Loucy (cell line): ENCODE data around the gene MMP13.
"Not testable (repeated sequence)": the region's sequence is repeated elsewhere in the genome, so short reads cannot be mapped to it uniquely, and the experiment has no call there.

Experiments used
- H2AFZ ChIP-seq: fragments of 200-600 bp; sonication (generic); 2 replicates; pipeline ENCODE4 v1.6.0; 2016; ENCODE audit warnings: antibody characterized with exemption, mild to moderate bottlenecking, low read length, moderate library complexity
- H3F3A ChIP-seq: fragments of 200-600 bp; 2 replicates; pipeline ENCODE4 v1.6.0; 2016; ENCODE audit warnings: antibody characterized with exemption, low read depth, mild to moderate bottlenecking
- H3K27me3 ChIP-seq: fragments of 200-600 bp; sonication (generic); 2 replicates; pipeline ENCODE4 v1.6.1; 2014; ENCODE audit warnings: low read length, mild to moderate bottlenecking; ENCODE audit not compliant: insufficient read depth, poor library complexity, severe bottlenecking
- H3K36me3 ChIP-seq: fragments of 200-600 bp; sonication (generic); 2 replicates; pipeline ENCODE4 v1.6.1; 2016; ENCODE audit warnings: low read length; ENCODE audit not compliant: insufficient read depth
- H3K4me1 ChIP-seq: fragments of 200-600 bp; sonication (generic); 2 replicates; pipeline ENCODE4 v1.5.1; 2014; ENCODE audit warnings: low read length, mild to moderate bottlenecking; ENCODE audit not compliant: insufficient read depth, poor library complexity, severe bottlenecking
- H3K4me2 ChIP-seq: fragments of 200-600 bp; sonication (generic); 2 replicates; pipeline ENCODE4 v1.6.0; 2014; ENCODE audit warnings: antibody characterized with exemption, low read length, low read depth, mild to moderate bottlenecking; ENCODE audit not compliant: poor library complexity, severe bottlenecking
- H3K4me3 ChIP-seq: fragments of 200-600 bp; sonication (generic); 2 replicates; pipeline ENCODE4 v1.5.1; 2014; ENCODE audit warnings: low read length, mild to moderate bottlenecking, mixed read lengths; ENCODE audit not compliant: poor library complexity, severe bottlenecking
- H3K79me2 ChIP-seq: fragments of 200-600 bp; sonication (generic); 2 replicates; pipeline ENCODE4 v1.6.1; 2014; ENCODE audit warnings: low read length; ENCODE audit not compliant: insufficient read depth
- H3K9ac ChIP-seq: fragments of 200-600 bp; sonication (generic); 2 replicates; pipeline ENCODE4 v1.6.0; 2014; ENCODE audit warnings: mild to moderate bottlenecking, low read depth, low read length, moderate library complexity; ENCODE audit not compliant: poor library complexity, severe bottlenecking
- H3K9me2 ChIP-seq: fragments of 200-600 bp; sonication (generic); replicated peaks from 2 replicates; pipeline ENCODE4 v1.6.1; 2016; ENCODE audit warnings: low read depth, low read length, mixed read lengths
- H3K9me3 ChIP-seq: fragments of 200-600 bp; sonication (generic); 2 replicates; pipeline ENCODE4 v1.6.1; 2014; ENCODE audit warnings: mild to moderate bottlenecking, antibody characterized with exemption, low read length, low read depth; ENCODE audit not compliant: insufficient read depth
- H4K20me1 ChIP-seq: fragments of 200-600 bp; sonication (generic); 2 replicates; pipeline ENCODE4 v1.6.0; 2014; ENCODE audit warnings: antibody characterized with exemption, low read length, mild to moderate bottlenecking; ENCODE audit not compliant: insufficient read depth, poor library complexity, severe bottlenecking
- EZH2phosphoT487 ChIP-seq: fragments of 200-600 bp; IDR thresholded peaks from 2 replicates; pipeline ENCODE4 v1.6.1; 2018; ENCODE audit warnings: antibody characterized with exemption, mild to moderate bottlenecking, moderate library complexity, borderline replicate concordance
- TF ChIP-seq, protein P1 (sequence below): fragments of 200-600 bp; sonication (generic); conservative IDR thresholded peaks from 2 replicates; pipeline ENCODE4 v1.5.1; 2014; ENCODE audit warnings: mild to moderate bottlenecking, antibody characterized with exemption, low read length

MMP13 gene

DNA sequence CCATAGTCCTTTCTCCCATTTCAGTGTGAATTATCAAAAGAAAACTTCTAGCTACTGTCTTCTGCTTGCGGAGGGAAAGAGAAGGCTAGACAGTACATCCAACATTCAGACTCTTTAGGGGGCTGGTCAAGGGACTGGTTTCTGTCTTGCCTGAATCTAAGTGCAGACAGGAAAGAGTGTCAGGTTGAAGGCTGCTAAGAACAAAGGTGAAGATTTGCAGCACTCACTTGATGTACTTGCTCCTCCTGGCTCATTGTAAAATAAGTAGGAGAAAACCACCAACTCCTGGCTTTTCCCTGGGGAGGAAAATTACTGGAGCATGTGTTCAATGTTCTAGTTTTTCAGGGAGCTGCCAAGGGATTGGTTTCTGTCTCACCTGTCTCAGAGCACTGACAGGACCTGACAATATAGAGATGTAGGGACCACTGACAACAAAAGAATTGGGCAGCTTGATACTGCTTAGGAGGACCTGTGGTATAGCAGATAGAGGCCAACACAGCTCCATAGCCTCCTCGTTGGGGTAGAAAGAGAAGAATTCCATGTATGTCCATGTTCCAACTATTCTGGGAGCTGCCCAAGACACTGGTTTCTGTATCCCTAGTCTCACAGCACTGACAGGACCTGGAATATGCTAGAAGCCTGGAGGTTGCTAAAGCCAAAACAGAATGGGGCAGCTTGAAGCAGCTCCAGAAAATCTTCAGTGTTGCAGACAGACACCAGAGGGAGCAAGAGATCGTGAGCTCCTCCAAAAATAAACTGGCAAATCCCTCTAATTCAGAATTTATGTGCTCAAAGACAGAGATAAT, 41.1 kb downstream of the MMP13 start:
- H3K79me2 ChIP-seq = no peaks in the 10 kb centered on the region
- TF ChIP-seq EZH2phosphoT487 = no peak
- TF ChIP-seq, protein P1, sequence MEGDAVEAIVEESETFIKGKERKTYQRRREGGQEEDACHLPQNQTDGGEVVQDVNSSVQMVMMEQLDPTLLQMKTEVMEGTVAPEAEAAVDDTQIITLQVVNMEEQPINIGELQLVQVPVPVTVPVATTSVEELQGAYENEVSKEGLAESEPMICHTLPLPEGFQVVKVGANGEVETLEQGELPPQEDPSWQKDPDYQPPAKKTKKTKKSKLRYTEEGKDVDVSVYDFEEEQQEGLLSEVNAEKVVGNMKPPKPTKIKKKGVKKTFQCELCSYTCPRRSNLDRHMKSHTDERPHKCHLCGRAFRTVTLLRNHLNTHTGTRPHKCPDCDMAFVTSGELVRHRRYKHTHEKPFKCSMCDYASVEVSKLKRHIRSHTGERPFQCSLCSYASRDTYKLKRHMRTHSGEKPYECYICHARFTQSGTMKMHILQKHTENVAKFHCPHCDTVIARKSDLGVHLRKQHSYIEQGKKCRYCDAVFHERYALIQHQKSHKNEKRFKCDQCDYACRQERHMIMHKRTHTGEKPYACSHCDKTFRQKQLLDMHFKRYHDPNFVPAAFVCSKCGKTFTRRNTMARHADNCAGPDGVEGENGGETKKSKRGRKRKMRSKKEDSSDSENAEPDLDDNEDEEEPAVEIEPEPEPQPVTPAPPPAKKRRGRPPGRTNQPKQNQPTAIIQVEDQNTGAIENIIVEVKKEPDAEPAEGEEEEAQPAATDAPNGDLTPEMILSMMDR = peak; percentile 71
- no peak overlapping the region for H3K9ac ChIP-seq
- H3K4me3 ChIP-seq = no peak overlapping the region
- no peaks in the 10 kb centered on the region for H3K9me3 ChIP-seq
- H3K27me3 ChIP-seq = no peaks in the 10 kb centered on the region
- H3K9me2 ChIP-seq = no peaks in the 10 kb centered on the region
- 0 out of 2 replicates have a peak overlapping the region, but pooled peaks have one; percentile 3 for H2AFZ ChIP-seq
- no peak overlapping the region for H3K4me2 ChIP-seq
- H4K20me1 ChIP-seq = no peaks in the 10 kb centered on the region
- no peaks in the 10 kb centered on the region for H3K4me1 ChIP-seq
- H3K36me3 ChIP-seq = no peaks in the 10 kb centered on the region
- no peaks in the 10 kb centered on the region for H3F3A ChIP-seq

DNA sequence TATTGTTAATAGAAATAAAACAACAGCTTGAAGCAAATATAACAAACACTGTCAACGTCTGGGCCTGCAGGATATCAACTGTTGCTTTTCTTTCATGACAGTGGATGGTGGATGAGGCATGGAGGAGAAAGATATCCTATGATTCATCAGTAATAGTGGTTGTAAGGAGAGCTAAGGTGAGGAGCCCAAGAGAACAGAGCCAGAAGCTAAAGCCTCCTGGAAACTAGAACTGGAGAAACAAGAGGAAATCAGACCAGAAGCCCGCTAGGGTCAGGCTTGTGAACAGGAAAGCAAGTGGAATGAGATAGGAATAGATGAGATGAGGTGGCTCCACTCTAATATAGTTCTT, 43.1 kb downstream of the MMP13 start:
- H3K9me2 ChIP-seq = no peaks in the 10 kb centered on the region
- H3F3A ChIP-seq = no peaks in the 10 kb centered on the region
- no peak overlapping the region for H3K9ac ChIP-seq
- no peaks in the 10 kb centered on the region for H3K27me3 ChIP-seq
- no peaks in the 10 kb centered on the region for H4K20me1 ChIP-seq
- no peaks in the 10 kb centered on the region for H3K4me1 ChIP-seq
- no peak overlapping the region for H2AFZ ChIP-seq
- TF ChIP-seq, protein P1 = no peak
- TF ChIP-seq EZH2phosphoT487 = no peak
- H3K4me2 ChIP-seq = no peak overlapping the region
- H3K36me3 ChIP-seq = no peaks in the 10 kb centered on the region
- no peaks in the 10 kb centered on the region for H3K79me2 ChIP-seq
- no peaks in the 10 kb centered on the region for H3K9me3 ChIP-seq
- no peak overlapping the region for H3K4me3 ChIP-seq

DNA sequence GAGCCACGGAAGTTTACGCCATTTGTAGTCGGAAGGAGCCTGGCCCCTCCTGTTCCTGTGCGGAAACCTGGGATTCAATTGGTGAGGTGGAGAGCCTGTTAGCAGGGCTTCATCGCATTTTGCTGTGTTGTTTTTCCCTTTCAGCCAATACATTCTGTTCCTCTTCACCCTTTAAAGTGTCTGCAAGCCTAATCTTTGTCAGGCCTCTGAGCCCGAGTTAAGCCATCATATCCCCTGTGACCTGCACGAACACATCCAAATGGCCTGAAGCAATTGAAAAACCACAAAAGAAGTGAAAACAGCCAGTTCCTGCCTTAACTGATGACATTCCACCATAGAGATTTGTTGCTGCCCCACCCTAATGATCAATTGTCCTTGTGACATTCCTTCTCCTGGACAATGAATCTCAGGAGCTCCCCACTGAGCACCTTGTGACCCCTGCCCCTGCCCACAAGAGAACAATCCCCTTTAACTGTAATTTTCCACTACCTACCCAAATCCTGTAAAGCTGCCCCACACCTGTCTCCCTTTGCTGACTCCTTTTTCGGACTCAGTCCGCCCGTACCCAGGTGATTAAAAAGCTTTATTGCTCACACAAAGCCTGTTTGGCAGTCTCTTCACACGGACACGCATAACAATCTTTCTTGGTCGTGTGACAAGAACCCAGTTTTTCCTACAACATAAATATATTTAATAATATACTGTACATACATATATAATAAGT, 43.6 kb downstream of the MMP13 start:
- Histone ChIP-seq H4K20me1 (no peaks in the 10 kb centered on the region), H3K79me2 (no peaks in the 10 kb centered on the region), H3K4me3 (no peak overlapping the region), H2AFZ (no peak overlapping the region), H3K4me2 (no peak overlapping the region), H3K36me3 (no peaks in the 10 kb centered on the region), H3K9me2 (no peaks in the 10 kb centered on the region), H3F3A (no peaks in the 10 kb centered on the region), H3K9ac (no peak overlapping the region), H3K27me3 (no peaks in the 10 kb centered on the region), H3K9me3 (no peaks in the 10 kb centered on the region), H3K4me1 (no peaks in the 10 kb centered on the region)
- no peak for TF ChIP-seq EZH2phosphoT487
- TF ChIP-seq, protein P1 = no peak

DNA sequence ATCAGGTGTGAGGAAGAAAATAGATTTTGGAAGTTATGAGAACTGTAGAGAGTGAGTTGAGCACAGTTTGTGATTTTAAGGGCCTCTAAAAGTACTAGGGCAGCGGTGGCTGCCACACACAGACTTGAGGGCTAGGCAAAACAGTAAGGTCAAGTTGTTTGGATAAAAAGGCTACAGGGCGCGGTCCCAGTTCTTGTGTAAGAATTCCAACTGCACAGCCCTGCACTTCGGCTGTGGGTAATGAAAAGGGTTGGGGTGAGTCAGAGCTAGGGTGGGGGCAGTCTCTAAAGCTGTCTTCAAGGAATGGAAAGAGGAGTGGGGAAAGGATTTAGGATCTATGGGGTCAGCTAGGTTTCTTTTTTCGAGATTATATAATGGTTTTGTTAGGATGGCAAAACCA, 49.7 kb downstream of the MMP13 start:
- H3K9me3 ChIP-seq, H3K4me2 ChIP-seq, H3K36me3 ChIP-seq, H3F3A ChIP-seq, H3K9ac ChIP-seq, H3K9me2 ChIP-seq, H3K79me2 ChIP-seq, H3K4me1 ChIP-seq, H3K27me3 ChIP-seq, H3K4me3 ChIP-seq, H2AFZ ChIP-seq, H4K20me1 ChIP-seq: not testable (repeated sequence)

DNA sequence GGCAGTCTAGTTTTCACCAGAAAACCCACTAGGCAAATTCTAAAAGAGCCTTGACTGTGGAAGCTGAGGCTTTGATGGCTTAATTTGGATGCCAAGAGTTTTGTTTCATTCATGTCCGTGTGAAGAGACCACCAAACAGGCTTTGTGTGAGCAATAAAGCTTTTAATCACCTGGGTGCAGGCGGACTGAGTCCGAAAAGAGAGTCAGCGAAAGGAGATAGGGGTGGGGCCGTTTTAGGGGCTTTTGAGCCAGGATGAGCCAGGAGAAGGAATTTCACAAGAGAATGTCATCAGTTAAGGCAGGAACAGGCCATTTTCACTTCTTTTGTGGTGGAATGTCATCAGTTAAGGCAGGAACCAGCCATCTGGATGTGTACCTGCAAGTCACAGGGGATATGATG, 51.6 kb downstream of the MMP13 start:
- not testable (repeated sequence) for H3K9me2 ChIP-seq, H3K36me3 ChIP-seq, H4K20me1 ChIP-seq, H2AFZ ChIP-seq, H3K9ac ChIP-seq, H3K4me2 ChIP-seq, H3K27me3 ChIP-seq, H3K9me3 ChIP-seq, H3K4me3 ChIP-seq, H3K4me1 ChIP-seq, H3K79me2 ChIP-seq, H3F3A ChIP-seq
